ENCODE data around the gene LGMN. TPM values are rescaled to one million over a fixed set of nuclear protein-coding genes. Genes with fewer than 3 reads are reported as not detected.
A peak's percentile ranks its signal among the peaks of the same experiment; 100 is the strongest.

LGMN gene
- polyA plus RNA-seq, 3 donors = 1.7 to 3.3 (median 2.9) TPM

DNA sequence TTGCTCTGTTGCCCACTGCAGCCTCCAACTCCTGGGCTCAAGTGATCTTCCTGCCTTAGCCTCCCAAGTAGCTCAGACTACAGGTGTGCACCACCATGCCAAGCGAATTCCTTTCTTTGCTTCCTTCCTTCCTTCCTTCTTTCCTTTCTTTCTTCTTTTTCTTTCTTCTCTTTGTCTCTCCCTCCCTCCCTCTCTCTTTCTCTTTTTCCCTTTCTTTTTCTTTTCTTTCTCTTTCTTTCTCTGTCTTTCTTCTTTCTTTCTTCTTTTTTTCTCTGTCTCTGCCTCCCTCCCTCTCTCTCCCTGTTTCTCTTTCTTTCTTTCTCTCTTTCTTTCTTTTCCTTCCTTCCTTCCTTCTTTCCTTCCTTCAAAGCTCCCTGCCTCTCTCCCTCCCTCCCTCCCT lies 52.9 kb downstream of the LGMN start:
- H3K4me1 ChIP-seq (ENCODE audit: control insufficient read depth in 1 of 2, insufficient read depth in 2 of 2, low read length in 2 of 2) = peaks cover 9 to 10% of the 10 kb centered on the region in 2 donors
- peaks cover 42% of the 10 kb centered on the region for H4K20me1 ChIP-seq (ENCODE audit: insufficient read depth, low read length)
- H3K9me3 ChIP-seq (replicated peaks in 1 of 2; ENCODE audit: control insufficient read depth in 1 of 2, insufficient read depth in 1 of 2, low read length in 2 of 2) = no peaks in the 10 kb centered on the region
- H3K79me2 ChIP-seq (ENCODE audit: insufficient read depth, low read length) = no peaks in the 10 kb centered on the region
- Mint-ChIP-seq H3K4me1 (peaks cover 37% of the 10 kb centered on the region), H3K27me3 (ENCODE audit: low read depth in 3 of 3) (peaks cover 1 to 7% (median 3%) of the 10 kb centered on the region in 3 donors), H3K4me3 (peak overlapping the region in 1 of 2 donors; percentile 30), H3K27ac (no peak overlapping the region), H3K9me3 (peaks cover 0 to 3% (median 0%) of the 10 kb centered on the region in 7 donors), H3K36me3 (peaks cover 3 to 4% of the 10 kb centered on the region in 2 donors)
- no peak overlapping the region for H3K4me2 ChIP-seq (replicated peaks; ENCODE audit: extremely low read depth, low read length, poor library complexity, severe bottlenecking)
- H3K36me3 ChIP-seq (replicated peaks in 1 of 2; ENCODE audit: control insufficient read depth in 1 of 2, insufficient read depth in 2 of 2, low read length in 2 of 2) = peaks cover 0 to 6% of the 10 kb centered on the region in 2 donors
- H2AFZ ChIP-seq (ENCODE audit: insufficient read depth, low read depth, low read length, poor library complexity, severe bottlenecking) = no peak overlapping the region
- TF ChIP-seq, protein P1, sequence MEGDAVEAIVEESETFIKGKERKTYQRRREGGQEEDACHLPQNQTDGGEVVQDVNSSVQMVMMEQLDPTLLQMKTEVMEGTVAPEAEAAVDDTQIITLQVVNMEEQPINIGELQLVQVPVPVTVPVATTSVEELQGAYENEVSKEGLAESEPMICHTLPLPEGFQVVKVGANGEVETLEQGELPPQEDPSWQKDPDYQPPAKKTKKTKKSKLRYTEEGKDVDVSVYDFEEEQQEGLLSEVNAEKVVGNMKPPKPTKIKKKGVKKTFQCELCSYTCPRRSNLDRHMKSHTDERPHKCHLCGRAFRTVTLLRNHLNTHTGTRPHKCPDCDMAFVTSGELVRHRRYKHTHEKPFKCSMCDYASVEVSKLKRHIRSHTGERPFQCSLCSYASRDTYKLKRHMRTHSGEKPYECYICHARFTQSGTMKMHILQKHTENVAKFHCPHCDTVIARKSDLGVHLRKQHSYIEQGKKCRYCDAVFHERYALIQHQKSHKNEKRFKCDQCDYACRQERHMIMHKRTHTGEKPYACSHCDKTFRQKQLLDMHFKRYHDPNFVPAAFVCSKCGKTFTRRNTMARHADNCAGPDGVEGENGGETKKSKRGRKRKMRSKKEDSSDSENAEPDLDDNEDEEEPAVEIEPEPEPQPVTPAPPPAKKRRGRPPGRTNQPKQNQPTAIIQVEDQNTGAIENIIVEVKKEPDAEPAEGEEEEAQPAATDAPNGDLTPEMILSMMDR (IDR thresholded peaks at IDR 0.05) = peak; percentile 14
- WGBS (ENCODE audit: insufficient coverage) = 91% methylated on average over 1 of the region's 1 CpG
- H3K4me3 ChIP-seq (replicated peaks in 1 of 3; ENCODE audit: low read depth in 2 of 3, low read length in 3 of 3) = no peak overlapping the region
- no peak for DNase-seq
- H3K27me3 ChIP-seq (ENCODE audit: control insufficient read depth in 2 of 2, insufficient read depth in 2 of 2, low read length in 2 of 2) = no peaks in the 10 kb centered on the region
- H3K9ac ChIP-seq (ENCODE audit: insufficient read depth, low read length, poor library complexity, severe bottlenecking) = no peak overlapping the region
- H3K27ac ChIP-seq (ENCODE audit: low read depth in 1 of 2, low read length in 2 of 2) = no peak overlapping the region
- intact Hi-C loops (cut with micrococcal nuclease) = no loop called here

DNA sequence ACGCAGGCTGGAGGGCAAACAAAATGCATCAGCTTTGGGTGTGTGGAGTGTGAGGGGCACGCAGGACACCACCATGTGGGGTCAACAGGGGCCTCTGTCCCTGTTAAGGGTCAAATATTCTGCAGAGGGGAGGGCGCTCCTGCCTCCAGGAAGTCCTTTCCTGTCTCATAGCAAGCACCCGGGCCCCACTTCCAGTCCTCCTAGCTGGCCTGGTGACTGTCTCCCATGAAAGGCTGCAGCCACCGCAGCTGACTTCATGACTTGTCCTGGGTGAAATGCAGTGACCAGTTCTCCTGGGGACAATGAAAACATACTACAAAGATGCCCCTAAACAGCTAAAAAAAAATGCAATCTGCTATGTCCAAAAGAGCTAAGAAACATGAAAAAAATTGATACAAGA lies 53.6 kb downstream of the LGMN start:
- Mint-ChIP-seq H3K4me3 (peak overlapping the region in 1 of 2 donors; percentile 42), H3K27me3 (ENCODE audit: low read depth in 3 of 3) (peaks cover 1 to 7% (median 3%) of the 10 kb centered on the region in 3 donors), H3K36me3 (peaks cover 10 to 11% of the 10 kb centered on the region in 2 donors), H3K9me3 (peaks cover 0 to 3% (median 0%) of the 10 kb centered on the region in 7 donors), H3K27ac (peak overlapping the region in 2 of 7 donors; percentile 65 to 82), H3K4me1 (peaks cover 35% of the 10 kb centered on the region)
- Histone ChIP-seq H3K36me3 (replicated peaks in 1 of 2; ENCODE audit: control insufficient read depth in 1 of 2, insufficient read depth in 2 of 2, low read length in 2 of 2) (peaks cover 7 to 14% of the 10 kb centered on the region in 2 donors), H3K9ac (ENCODE audit: insufficient read depth, low read length, poor library complexity, severe bottlenecking) (no peak overlapping the region), H2AFZ (ENCODE audit: insufficient read depth, low read depth, low read length, poor library complexity, severe bottlenecking) (no peak overlapping the region), H3K4me1 (ENCODE audit: control insufficient read depth in 1 of 2, insufficient read depth in 2 of 2, low read length in 2 of 2) (peaks cover 9 to 10% of the 10 kb centered on the region in 2 donors), H3K27ac (ENCODE audit: low read depth in 1 of 2, low read length in 2 of 2) (no peak overlapping the region), H3K27me3 (ENCODE audit: control insufficient read depth in 2 of 2, insufficient read depth in 2 of 2, low read length in 2 of 2) (no peaks in the 10 kb centered on the region), H3K79me2 (ENCODE audit: insufficient read depth, low read length) (no peaks in the 10 kb centered on the region), H3K4me2 (replicated peaks; ENCODE audit: extremely low read depth, low read length, poor library complexity, severe bottlenecking) (no peak overlapping the region), H3K4me3 (replicated peaks in 1 of 3; ENCODE audit: low read depth in 2 of 3, low read length in 3 of 3) (no peak overlapping the region), H4K20me1 (ENCODE audit: insufficient read depth, low read length) (peaks cover 50% of the 10 kb centered on the region), H3K9me3 (replicated peaks in 1 of 2; ENCODE audit: control insufficient read depth in 1 of 2, insufficient read depth in 1 of 2, low read length in 2 of 2) (no peaks in the 10 kb centered on the region)
- intact Hi-C loops (cut with micrococcal nuclease) = no loop called here
- 54% methylated on average over 2 of the region's 5 CpGs for WGBS (ENCODE audit: insufficient coverage)
- no peak for DNase-seq
- TF ChIP-seq, protein P1 (IDR thresholded peaks at IDR 0.05) = no peak
